Neural cell (in vitro differentiated cells): ENCODE results near the gene RELN. TPM values are rescaled to one million over a fixed set of nuclear protein-coding genes. Genes with fewer than 3 reads are reported as not detected.

Experiments
- H2AFZ ChIP-seq: fragments of 200-600, 300-800 bp; sonication (generic), shearing (Covaris generic); 2 replicates; pipeline ENCODE4 v1.6.0; 2014; ENCODE audit warnings: low read depth, mild to moderate bottlenecking, antibody characterized with exemption, low read length, moderate library complexity
- H3F3A ChIP-seq: fragments of 200-600 bp; shearing (Covaris generic); 2 replicates; pipeline ENCODE4 v1.6.1; 2016; ENCODE audit warnings: mild to moderate bottlenecking, moderate library complexity, mixed read lengths, antibody characterized with exemption, low read length; ENCODE audit not compliant: insufficient read depth, poor library complexity, severe bottlenecking
- H3K27ac ChIP-seq: fragments of 200-600, 300-800 bp; sonication (generic), shearing (Covaris generic); 2 replicates; pipeline ENCODE4 v1.5.1; 2014; ENCODE audit warnings: mild to moderate bottlenecking, low read length, moderate library complexity
- H3K27me3 ChIP-seq: fragments of 300-800, 200-600 bp; sonication (generic), shearing (Covaris generic); 2 replicates; pipeline ENCODE4 v1.6.0; 2014; ENCODE audit warnings: mild to moderate bottlenecking, low read depth, low read length, moderate library complexity; ENCODE audit not compliant: insufficient read depth
- H3K36me3 ChIP-seq: fragments of 300-800, 200-600 bp; sonication (generic), shearing (Covaris generic); 2 replicates; pipeline ENCODE4 v1.5.1; 2014; ENCODE audit warnings: mild to moderate bottlenecking, antibody characterized with exemption, low read length, moderate library complexity; ENCODE audit not compliant: insufficient read depth
- H3K4me2 ChIP-seq: fragments of 300-800, 200-600 bp; sonication (generic), shearing (Covaris generic); 2 replicates; pipeline ENCODE4 v1.6.0; 2014; ENCODE audit warnings: mild to moderate bottlenecking, low read length
- H3K4me3 ChIP-seq: fragments of 300-800, 200-600 bp; sonication (generic), shearing (Covaris generic); 2 replicates; pipeline ENCODE4 v1.5.1; 2014; ENCODE audit warnings: mild to moderate bottlenecking, low read length, moderate library complexity
- H3K79me2 ChIP-seq: fragments of 200-600 bp; shearing (Covaris generic); replicated peaks from 2 replicates; pipeline ENCODE4 v1.6.0; 2014; ENCODE audit warnings: mild to moderate bottlenecking, low read length, moderate library complexity; ENCODE audit not compliant: insufficient read depth
- H3K9ac ChIP-seq: fragments of 300-800, 200-600 bp; sonication (generic), shearing (Covaris generic); 2 replicates; pipeline ENCODE4 v1.6.1; 2016; ENCODE audit warnings: mild to moderate bottlenecking, low read length, mixed read lengths
- H3K9me2 ChIP-seq: fragments of 200-600 bp; shearing (Covaris generic); 2 replicates; pipeline ENCODE4 v1.6.1; 2016; ENCODE audit warnings: mild to moderate bottlenecking, low read length, mixed read lengths; ENCODE audit not compliant: insufficient read depth
- H3K9me3 ChIP-seq: fragments of 200-600, 300-800 bp; sonication (generic), shearing (Covaris generic); 2 replicates; pipeline ENCODE4 v1.6.1; 2016; ENCODE audit warnings: mild to moderate bottlenecking, mixed run types, low read length, moderate library complexity, mixed read lengths
- H4K20me1 ChIP-seq: fragments of 200-600 bp; shearing (Covaris generic); 2 replicates; pipeline ENCODE4 v1.6.1; 2016; ENCODE audit warnings: mild to moderate bottlenecking, mixed run types; ENCODE audit not compliant: insufficient read depth
- CTCF ChIP-seq: fragments of 450-650 bp; IDR thresholded peaks from 2 replicates; pipeline ENCODE4 v1.5.1; 2014; ENCODE audit warnings: antibody characterized with exemption, mild to moderate bottlenecking, moderate library complexity; ENCODE audit not compliant: poor library complexity, severe bottlenecking
- EP300 ChIP-seq: fragments of 450-650 bp; conservative IDR thresholded peaks from 2 replicates; pipeline ENCODE4 v1.6.1; 2014; ENCODE audit warnings: antibody characterized with exemption, mild to moderate bottlenecking, moderate library complexity; ENCODE audit not compliant: poor library complexity, severe bottlenecking
- EZH2 ChIP-seq: fragments of 200-600, 300-800 bp; shearing (Covaris generic), sonication (generic); IDR thresholded peaks from 2 replicates; pipeline ENCODE4 v1.6.1; 2014; ENCODE audit warnings: antibody characterized with exemption, low read length, borderline replicate concordance, mild to moderate bottlenecking; ENCODE audit not compliant: insufficient read depth, poor library complexity, severe bottlenecking
- MXI1 ChIP-seq: fragments of 450-650 bp; conservative IDR thresholded peaks from 2 replicates; pipeline ENCODE4 v1.6.1; 2014; ENCODE audit warnings: antibody characterized with exemption, mild to moderate bottlenecking; ENCODE audit not compliant: poor library complexity, severe bottlenecking
- POLR2AphosphoS5 ChIP-seq: IDR thresholded peaks from 2 replicates; pipeline ENCODE4 v1.6.1; 2012
- RAD21 ChIP-seq: fragments of 450-650 bp; conservative IDR thresholded peaks from 2 replicates; pipeline ENCODE4 v1.6.1; 2014; ENCODE audit warnings: antibody characterized with exemption, mild to moderate bottlenecking, moderate library complexity
- REST ChIP-seq: IDR thresholded peaks from 2 replicates; pipeline ENCODE4 v1.6.1; 2012; ENCODE audit warnings: borderline replicate concordance
- SMC3 ChIP-seq: fragments of 450-650 bp; conservative IDR thresholded peaks from 2 replicates; pipeline ENCODE4 v1.6.1; 2014; ENCODE audit warnings: antibody characterized with exemption, mild to moderate bottlenecking, moderate library complexity; ENCODE audit not compliant: poor library complexity
- TAF1 ChIP-seq: IDR thresholded peaks from 2 replicates; pipeline ENCODE4 v1.6.1; 2012; ENCODE audit warnings: low read depth
- polyA plus RNA-seq: library from polyadenylated mRNA; depleted of rRNA; stranded (reverse); fragments of >200 nt; gene quantifications from 2 replicates; pipeline ENCODE4 v1.2.3, GENCODE V29; 2014

Gene RELN
- polyA plus RNA-seq, 1 donor from 2014 or later: 178 TPM

DNA sequence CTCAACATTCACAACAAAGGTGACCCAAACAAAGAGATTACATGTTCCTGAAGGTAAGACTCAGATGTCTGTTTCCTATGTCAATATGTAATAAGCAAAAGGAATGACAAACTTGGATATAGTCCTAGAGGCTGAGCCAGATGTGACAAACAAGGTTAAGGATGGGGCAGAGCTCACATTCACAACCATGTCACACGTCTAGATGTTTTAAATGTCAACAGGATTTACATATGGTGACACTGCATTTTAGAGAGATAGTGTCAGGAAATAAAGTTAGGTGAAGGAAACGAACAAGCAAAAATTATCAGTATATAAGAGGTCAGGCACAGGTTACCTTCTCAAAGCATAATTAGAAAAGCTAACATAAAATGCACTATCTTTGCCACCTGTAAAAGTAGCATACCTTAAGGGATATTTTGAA lies 8.4 kb downstream of the RELN start:
- Histone ChIP-seq H3K27me3 (no peaks in the 10 kb centered on the region), H3K4me2 (no peak overlapping the region), H3F3A (no peaks in the 10 kb centered on the region), H3K79me2 (peaks cover 21% of the 10 kb centered on the region), H4K20me1 (no peaks in the 10 kb centered on the region), H3K27ac (no peak overlapping the region), H3K9ac (no peak overlapping the region), H3K9me2 (no peaks in the 10 kb centered on the region), H3K4me3 (no peak overlapping the region), H3K9me3 (no peaks in the 10 kb centered on the region), H2AFZ (no peak overlapping the region), H3K36me3 (no peaks in the 10 kb centered on the region)
- no peak for TF ChIP-seq CTCF
- TF ChIP-seq POLR2AphosphoS5: no peak
- no peak for TF ChIP-seq EP300
- no peak for TF ChIP-seq RAD21
- TF ChIP-seq TAF1: no peak
- no peak for TF ChIP-seq MXI1
- TF ChIP-seq REST: no peak
- TF ChIP-seq SMC3: no peak
- TF ChIP-seq EZH2: no peak

- Histone ChIP-seq H3K9me3 (no peaks in the 10 kb centered on the region), H2AFZ (no peak overlapping the region)
- TF ChIP-seq SMC3 (no peak), EP300 (no peak), REST (peak; percentile 33), MXI1 (no peak), EZH2 (no peak), CTCF (no peak), TAF1 (no peak), POLR2AphosphoS5 (peak; percentile 31)
Measured at GRCh38 chr7:103972779-103973434, 16.6 kb downstream of the RELN start.

More at GRCh38 chr7:103972779-103973434, 16.6 kb downstream of the RELN start:
- Histone ChIP-seq H3K27me3 (no peaks in the 10 kb centered on the region), H3K27ac (peak overlapping the region; percentile 28), H3F3A (no peaks in the 10 kb centered on the region), H3K4me2 (no peak overlapping the region), H3K4me3 (peak overlapping the region; percentile 5), H3K79me2 (no peaks in the 10 kb centered on the region), H3K9me2 (no peaks in the 10 kb centered on the region), H3K36me3 (no peaks in the 10 kb centered on the region), H3K9ac (no peak overlapping the region), H4K20me1 (no peaks in the 10 kb centered on the region)
